OCI-M2 (cell line): ENCODE measurements around the gene COL15A1.

ENCODE experiments used
- DNase-seq: peaks from one replicate; lab custom pipeline; 2025; ENCODE audit not compliant: unreplicated experiment; lab: John Stamatoyannopoulos, UW

COL15A1 gene

GRCh38 chr9:98971168-98971914, 27.6 kb downstream of the COL15A1 start:
- DNase-seq = no peak

DNA sequence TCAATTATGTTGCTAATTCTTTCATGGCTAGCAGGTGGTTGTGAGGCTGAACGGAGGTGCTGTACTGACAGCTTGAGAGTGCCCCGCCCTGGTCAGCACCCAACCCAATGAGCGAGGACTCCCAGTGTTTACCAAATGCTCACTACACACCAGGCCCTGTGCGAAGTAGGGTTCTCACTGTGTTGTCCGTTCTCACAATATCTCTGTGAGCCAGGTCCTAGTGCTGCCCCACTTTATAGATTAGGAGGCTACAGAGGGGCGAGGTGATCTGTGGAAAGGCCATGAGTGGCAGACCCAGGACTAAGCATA, 28.2 kb downstream of the COL15A1 start:
- no peak for DNase-seq

GRCh38 chr9:98972716-98973115, 29.0 kb downstream of the COL15A1 start:
- no peak for DNase-seq

DNA sequence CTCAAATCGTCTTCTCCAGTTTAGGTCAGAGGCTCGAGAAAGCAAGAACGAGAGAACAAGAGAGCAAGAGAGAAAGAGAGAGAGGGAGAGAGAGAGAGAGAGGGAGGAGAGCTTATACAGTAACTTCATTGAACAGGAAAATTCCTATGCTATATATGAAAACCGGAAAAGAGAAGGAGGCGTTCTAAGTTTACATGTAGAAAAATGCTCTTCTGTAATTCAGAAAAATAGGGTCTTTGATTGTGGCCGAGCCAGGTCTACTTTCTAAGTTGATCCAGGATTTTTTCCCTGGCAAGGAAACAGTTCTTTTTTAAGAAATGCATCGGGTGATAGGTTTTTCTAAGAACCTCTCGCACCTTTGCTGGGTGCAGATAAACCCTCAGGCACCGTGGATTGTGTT, 29.5 kb downstream of the COL15A1 start:
- DNase-seq = no peak

DNA sequence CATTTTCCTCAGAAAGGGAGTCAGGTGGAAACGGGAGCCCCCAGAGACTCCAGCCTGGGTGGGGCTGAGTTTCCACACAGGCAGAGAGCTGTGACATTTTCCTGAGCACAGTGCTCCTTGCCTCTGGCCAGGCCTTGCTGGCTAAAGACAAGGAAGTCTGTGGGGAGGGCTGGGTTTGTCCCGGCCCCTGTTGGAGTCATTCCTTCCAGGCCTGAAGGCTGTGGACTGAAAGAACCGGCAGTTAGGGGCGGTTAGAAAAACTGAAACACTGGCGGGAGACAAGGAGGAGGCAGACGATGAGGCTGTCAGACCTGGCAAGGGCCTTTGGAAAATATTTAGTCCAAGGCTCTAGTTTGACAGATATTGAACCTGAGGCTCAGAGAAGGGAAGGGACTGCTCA, 29.9 kb downstream of the COL15A1 start:
- no peak for DNase-seq

- DNase-seq = no peak
These were observed 30.4 kb downstream of the COL15A1 start for GRCh38 chr9:98974106-98974505.

GRCh38 chr9:98974554-98974953, 30.8 kb downstream of the COL15A1 start:
- no peak for DNase-seq

DNA sequence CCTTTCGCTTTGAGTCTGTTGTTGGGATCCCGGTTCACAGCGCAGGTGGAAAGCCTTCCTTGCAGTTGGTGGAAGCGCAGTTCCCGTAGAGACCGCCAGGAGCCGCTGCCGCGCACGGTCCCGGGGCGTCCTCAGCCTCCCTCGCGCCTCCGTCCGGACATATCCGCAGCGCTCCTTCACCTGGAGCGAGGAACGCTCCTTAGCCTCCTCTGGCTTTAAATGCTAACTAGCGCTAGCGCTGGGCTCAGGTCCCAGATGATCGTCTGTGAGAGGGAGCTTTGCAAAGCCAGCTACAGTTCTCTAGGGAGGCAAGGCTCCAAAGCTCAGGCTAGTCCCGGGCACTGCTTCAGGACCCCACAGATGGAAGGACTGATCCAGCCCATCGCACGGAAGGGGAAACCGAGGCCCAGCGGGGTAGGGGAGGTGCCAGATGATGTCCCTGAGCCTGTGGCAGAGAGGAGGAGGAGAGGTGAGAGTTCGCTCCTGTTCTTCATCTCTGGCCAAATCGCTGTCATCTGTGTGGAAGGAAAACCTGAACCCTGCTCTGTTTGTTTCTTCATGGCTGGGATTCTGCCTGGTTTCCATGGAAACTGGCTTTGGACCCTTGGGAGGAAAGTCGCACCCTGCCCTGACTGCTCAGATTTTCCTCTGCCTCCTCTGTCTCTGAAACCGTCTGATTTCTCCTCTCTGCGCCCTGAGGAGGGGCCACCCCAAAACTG, 31.4 kb downstream of the COL15A1 start:
- peak; percentile 17 for DNase-seq

DNA sequence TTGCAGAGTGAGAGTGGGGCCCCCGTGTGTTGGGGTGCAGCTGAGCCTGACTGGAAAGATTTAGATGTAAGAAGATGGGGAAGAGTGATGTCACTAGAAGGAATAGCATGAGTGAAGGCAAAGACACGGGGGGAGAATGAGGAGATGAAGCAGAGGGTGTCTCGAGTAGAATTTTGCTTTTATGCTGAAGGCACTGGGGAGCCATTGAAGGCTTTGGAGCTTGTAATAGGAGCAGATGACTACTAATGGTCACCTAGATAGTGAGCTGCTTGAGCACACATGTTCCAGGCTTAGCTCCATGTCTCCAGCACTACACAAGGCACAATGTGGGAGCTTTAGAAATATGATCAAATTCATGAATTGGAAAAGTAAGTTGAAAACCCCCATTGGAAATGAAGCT, 32.1 kb downstream of the COL15A1 start:
- no peak for DNase-seq

GRCh38 chr9:98977246-98977714, 33.6 kb downstream of the COL15A1 start:
- no peak for DNase-seq

DNA sequence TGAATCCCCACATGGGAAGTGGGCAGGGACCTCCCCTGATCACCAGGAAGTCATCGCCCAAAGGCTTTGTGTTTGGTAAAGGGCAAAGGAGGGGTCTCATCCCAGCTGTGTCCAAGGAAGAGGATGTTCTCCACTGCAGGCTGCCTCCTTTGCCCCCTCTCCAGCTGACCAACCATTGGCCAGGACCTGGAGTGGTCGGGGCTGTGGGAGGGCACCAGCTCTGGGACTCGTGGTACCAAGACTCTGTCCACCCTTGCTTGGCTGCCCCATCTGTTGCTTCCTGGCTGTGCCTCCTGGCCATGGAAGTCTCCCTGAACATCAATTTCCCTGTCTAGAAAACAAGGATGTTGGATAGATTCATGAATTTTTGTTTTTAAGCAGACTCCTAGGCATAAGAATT, 34.1 kb downstream of the COL15A1 start:
- DNase-seq = no peak

DNA sequence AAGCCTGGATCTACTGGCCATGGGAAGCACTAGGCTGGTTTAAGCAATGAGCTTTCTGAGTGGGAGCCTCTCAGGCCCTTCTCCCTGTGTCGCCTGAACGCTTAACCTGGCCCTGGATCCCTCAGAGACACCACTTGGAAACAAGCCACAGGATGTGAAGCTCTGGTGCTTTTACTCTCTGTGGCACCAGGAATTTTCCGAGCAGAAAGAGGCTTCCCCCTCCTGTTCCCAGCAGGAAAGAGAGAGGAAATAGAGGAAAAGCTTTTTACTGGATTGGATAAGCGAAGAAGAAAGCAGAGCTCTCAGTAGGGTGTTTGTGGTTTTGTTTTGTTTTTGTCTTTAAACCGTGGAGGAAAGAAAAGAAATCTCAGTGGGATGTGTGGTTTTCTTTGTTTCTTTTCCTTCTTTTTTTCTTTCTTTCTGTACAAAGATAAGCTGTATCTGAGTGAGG, 34.5 kb downstream of the COL15A1 start:
- no peak for DNase-seq

- no peak for DNase-seq
These were observed 36.6 kb downstream of the COL15A1 start for GRCh38 chr9:98980291-98980690.

- DNase-seq = no peak
These were observed 39.9 kb downstream of the COL15A1 start for GRCh38 chr9:98983295-98984268.

DNA sequence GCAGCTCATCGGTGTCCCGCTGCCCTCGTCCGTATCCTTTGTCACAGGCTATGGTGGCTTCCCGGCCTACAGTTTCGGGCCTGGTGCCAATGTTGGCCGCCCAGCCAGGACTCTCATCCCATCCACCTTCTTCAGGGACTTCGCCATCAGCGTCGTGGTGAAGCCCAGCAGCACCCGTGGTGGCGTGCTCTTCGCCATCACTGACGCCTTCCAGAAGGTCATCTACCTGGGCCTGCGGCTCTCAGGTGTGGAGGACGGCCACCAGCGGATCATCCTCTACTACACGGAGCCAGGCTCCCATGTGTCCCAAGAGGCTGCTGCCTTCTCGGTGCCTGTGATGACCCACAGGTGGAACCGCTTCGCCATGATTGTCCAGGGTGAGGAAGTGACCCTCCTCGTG, 41.9 kb downstream of the COL15A1 start:
- DNase-seq = no peak

- no peak for DNase-seq
These were observed 43.4 kb downstream of the COL15A1 start for GRCh38 chr9:98986866-98987651.

GRCh38 chr9:98989036-98990000, 45.6 kb downstream of the COL15A1 start:
- DNase-seq = no peak

- no peak for DNase-seq
These were observed 46.6 kb downstream of the COL15A1 start for GRCh38 chr9:98990181-98990870.
